HCT116 (cell line): ENCODE data around the gene RBP5. TPM values are rescaled to one million over a fixed set of nuclear protein-coding genes. Genes with fewer than 3 reads are reported as not detected.

ENCODE experiments used
- ATAC-seq: fragments of 200-7000 bp; cut with Tn5 transposase; 2 replicates; pipeline ENCODE4 v1.9.1; 2020; ENCODE audit warnings: mild to moderate bottlenecking, moderate library complexity
- BruUV-seq: library from RNA; stranded (reverse); fragments of 400-500 nt; replicated peaks from 2 replicates; lab custom pipeline; 2021; lab: Mats Ljungman, UMichigan
- CTCF ChIA-PET: fragments of 300-600 bp; sonication (Branson Sonifier 250); formaldehyde crosslinking; loops from one replicate; lab custom pipeline; 2021; ENCODE audit warnings: antibody characterized with exemption; lab: Charles Lee
- POLR2A ChIA-PET: fragments of 300-600, 350-600 bp; sonication (Branson Sonifier 250); formaldehyde crosslinking; loops from one replicate; lab custom pipeline; 2021; ENCODE audit warnings: antibody characterized with exemption; lab: Charles Lee
- RAD21 ChIA-PET, 2 experiments: fragments of 300-600 bp; sonication (Branson Sonifier 250); formaldehyde crosslinking; loops; one replicate each; lab custom pipeline; 2023; ENCODE audit warnings: low total read pairs in 2 of 2; ENCODE audit not compliant: uncharacterized antibody in 2 of 2, unreplicated experiment in 2 of 2, low non-redundant PET in 1 of 2; lab: Charles Lee
- DNase-seq: peaks from one replicate; pipeline ENCODE4 v3.0.0-alpha.2; 2010; ENCODE audit warnings: low read depth, low spot score
- H2AFZ ChIP-seq: fragments of 200-600 bp; shearing (Covaris generic), sonication (generic); 2 replicates; pipeline ENCODE4 v1.6.1; 2017; ENCODE audit warnings: low read depth, mixed run types, mixed read lengths, antibody characterized with exemption, low read length; ENCODE audit not compliant: poor library complexity, severe bottlenecking
- H3K27ac ChIP-seq: 2 replicates; pipeline ENCODE4 v1.5.1; 2012; ENCODE audit warnings: low read depth, low read length
- H3K27me3 ChIP-seq: fragments of 200-600 bp; sonication (generic); 2 replicates; pipeline ENCODE4 v1.6.1; 2016; ENCODE audit warnings: mixed run types, low read length, mixed read lengths; ENCODE audit not compliant: insufficient read depth
- H3K36me3 ChIP-seq, 2 experiments: fragments of 200-500 bp in 1 of 2; fragments of 200-600 bp in 1 of 2; sonication (Bioruptor generic) in 1 of 2; sonication (generic) in 1 of 2; 2 replicates each; pipeline versions ENCODE4 v1.5.1 to v1.6.1; 2014 to 2016; ENCODE audit warnings: low read length in 2 of 2, inconsistent platforms in 1 of 2, mixed read lengths in 1 of 2, mixed run types in 1 of 2; ENCODE audit not compliant: insufficient read depth in 2 of 2, control insufficient read depth in 1 of 2
- H3K4me1 ChIP-seq, 2 experiments: fragments of 200-600 bp in 1 of 2; sonication (generic) in 1 of 2; 2 replicates each; pipeline versions ENCODE4 v1.5.1 to v1.6.1; 2012 to 2017; ENCODE audit warnings: low read length in 2 of 2, inconsistent platforms in 1 of 2, mild to moderate bottlenecking in 1 of 2, mixed read lengths in 1 of 2, mixed run types in 1 of 2, moderate library complexity in 1 of 2; ENCODE audit not compliant: insufficient read depth in 2 of 2, control insufficient read depth in 1 of 2
- H3K4me2 ChIP-seq: fragments of 200-600 bp; sonication (generic); 2 replicates; pipeline ENCODE4 v1.6.1; 2017; ENCODE audit warnings: mixed run types, low read length, mixed read lengths
- H3K4me3 ChIP-seq, 2 experiments: fragments of 200-600 bp in 1 of 2; sonication (generic) in 1 of 2; replicated peaks in 1 of 2; 2 replicates each; pipeline ENCODE4 v1.5.1; 2011 to 2016; ENCODE audit warnings: low read length in 2 of 2, control low read depth in 1 of 2, low read depth in 1 of 2, mild to moderate bottlenecking in 1 of 2, mixed read lengths in 1 of 2, mixed run types in 1 of 2
- H3K79me2 ChIP-seq: fragments of 200-600 bp; sonication (generic); 2 replicates; pipeline ENCODE4 v1.6.1; 2017; ENCODE audit warnings: mild to moderate bottlenecking, mixed run types, low read length, moderate library complexity, mixed read lengths; ENCODE audit not compliant: insufficient read depth
- H3K9ac ChIP-seq: fragments of 200-600 bp; sonication (generic); 2 replicates; pipeline ENCODE4 v1.6.1; 2016; ENCODE audit warnings: low read length, mixed read lengths
- H3K9me2 ChIP-seq: fragments of 200-600 bp; sonication (generic), shearing (Covaris generic); 2 replicates; pipeline ENCODE4 v1.6.1; 2017; ENCODE audit warnings: mixed run types, mild to moderate bottlenecking, moderate library complexity; ENCODE audit not compliant: insufficient read depth
- H3K9me3 ChIP-seq, 2 experiments: fragments of 200-500 bp in 1 of 2; fragments of 200-600 bp in 1 of 2; sonication (Bioruptor generic) in 1 of 2; sonication (generic) in 1 of 2; 2 replicates each; pipeline ENCODE4 v1.6.1; 2014 to 2017; ENCODE audit warnings: low read length in 2 of 2, mixed read lengths in 2 of 2, inconsistent platforms in 1 of 2, low read depth in 1 of 2, mild to moderate bottlenecking in 1 of 2, mixed run types in 1 of 2, moderate library complexity in 1 of 2; ENCODE audit not compliant: control insufficient read depth in 1 of 2, insufficient read depth in 1 of 2
- H4K20me1 ChIP-seq: fragments of 200-600 bp; sonication (generic), shearing (Covaris generic); 2 replicates; pipeline ENCODE4 v1.6.1; 2017; ENCODE audit warnings: mixed run types, mild to moderate bottlenecking, moderate library complexity; ENCODE audit not compliant: insufficient read depth
- CBX3 ChIP-seq: IDR thresholded peaks from 2 replicates; pipeline ENCODE4 v1.6.1; 2012; ENCODE audit warnings: low read depth
- ELF1 ChIP-seq: IDR thresholded peaks from 2 replicates; pipeline ENCODE4 v1.6.1; 2012; ENCODE audit warnings: low read depth, borderline replicate concordance
- EZH2phosphoT487 ChIP-seq: fragments of 200-600 bp; IDR thresholded peaks from 2 replicates; pipeline ENCODE4 v1.6.1; 2018; ENCODE audit warnings: antibody characterized with exemption, borderline replicate concordance
- intact Hi-C: fragments of 100-400 bp; cut with micrococcal nuclease; formaldehyde crosslinking; loops from 2 replicates; pipeline ENCODE4 v1.10.0; 2022
- total RNA-seq: library from RNA; stranded (reverse); gene quantifications from one replicate; pipeline ENCODE4 v1.2.1, GENCODE V29; 2021; ENCODE audit not compliant: unreplicated experiment
- TF ChIP-seq, protein P1 (sequence below): IDR thresholded peaks from 2 replicates; pipeline ENCODE4 v1.6.1; 2012

Gene RBP5
- total RNA-seq, 1 experiment from 2014 or later, result 0.22 TPM

DNA sequence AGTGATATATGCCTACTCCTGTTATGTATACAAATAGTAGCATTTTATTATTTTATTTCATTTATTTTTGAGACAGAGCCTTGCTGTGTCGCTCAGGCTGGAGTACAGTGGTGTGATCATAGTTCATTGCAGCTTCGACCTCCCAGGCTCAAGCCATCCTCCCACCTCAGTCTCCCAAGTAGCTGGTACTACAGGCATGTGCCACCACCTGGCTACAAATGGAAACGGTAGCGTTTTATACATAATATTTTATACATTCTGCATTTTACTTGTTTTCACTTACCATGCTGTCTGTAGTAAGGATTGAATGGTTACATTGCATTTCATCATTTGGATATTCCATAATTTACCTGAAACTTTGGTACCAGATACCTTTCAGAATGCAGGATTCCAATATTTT is 50.5 kb downstream of the RBP5 start (continued):
- TF ChIP-seq ELF1, result no peak
- TF ChIP-seq, all 23 proteins: peak for 3

DNA sequence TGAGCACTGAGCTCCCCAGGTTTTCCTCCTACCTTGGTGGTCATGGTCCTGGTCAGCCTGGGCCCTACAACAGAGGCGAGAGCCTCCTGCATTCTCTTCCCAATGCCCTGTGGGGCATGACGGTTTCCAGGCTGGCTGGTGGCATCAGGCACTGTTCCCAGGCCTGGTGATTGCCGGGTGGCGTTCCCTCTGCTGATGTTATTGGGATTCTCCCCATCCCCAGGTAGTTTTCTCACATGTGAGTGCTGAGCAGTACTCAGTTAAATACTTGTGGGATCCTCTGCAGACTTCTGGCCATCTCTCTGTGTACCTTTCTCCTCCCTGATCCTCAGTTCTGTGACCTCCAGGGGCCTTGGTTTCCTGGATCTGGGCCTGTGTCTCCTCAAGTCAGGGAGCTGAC is 52.2 kb downstream of the RBP5 start:
- Histone ChIP-seq H4K20me1 (no peaks in the 10 kb centered on the region), H3K27me3 (no peaks in the 10 kb centered on the region), H3K4me2 (no peak overlapping the region), H3K79me2 (no peaks in the 10 kb centered on the region), H3K9me3 (no peaks in the 10 kb centered on the region), H3K9ac (no peak overlapping the region), H2AFZ (no peak overlapping the region), H3K9me2 (no peaks in the 10 kb centered on the region), H3K4me1 (peaks cover 2 to 7% of the 10 kb centered on the region in 2 experiments; a peak in 2 of 4 replicates), H3K36me3 (no peaks in the 10 kb centered on the region), H3K4me3 (no peak overlapping the region), H3K27ac (no peak overlapping the region)
- POLR2A ChIA-PET, result interaction anchor here (2.5 kb wide), 1 partner anchor 132 kb away, joined by 11 read pairs; the partner anchor contains the start of genes C12orf57 and RNU7-1
- CTCF ChIA-PET, result no interaction called here
- no peak for DNase-seq
- RAD21 ChIA-PET, result no interaction called here
- TF ChIP-seq EZH2phosphoT487, result no peak
- intact Hi-C loops, result no loop called here
- no peak for ATAC-seq
- no TSS peak for BruUV-seq

DNA sequence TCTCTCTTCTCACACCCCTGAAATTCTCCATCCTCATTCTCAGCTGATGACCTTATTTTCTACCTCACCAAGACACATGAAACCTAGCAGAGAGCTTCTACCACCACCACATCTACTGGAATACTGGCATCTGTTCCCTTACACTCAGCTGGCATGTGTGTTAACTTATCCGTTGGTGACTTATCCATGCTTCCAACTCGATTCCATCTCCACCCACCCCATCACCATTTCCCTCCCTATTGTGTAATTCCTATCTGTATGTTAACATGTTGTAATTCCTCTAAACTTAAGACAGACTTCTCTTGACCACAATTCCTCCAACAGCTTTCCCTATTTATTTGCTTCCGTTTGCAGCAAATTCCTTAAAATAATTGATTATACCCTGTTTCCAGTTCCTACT is 52.8 kb downstream of the RBP5 start:
- no peak overlapping the region for H3K4me3 ChIP-seq
- H4K20me1 ChIP-seq, result no peaks in the 10 kb centered on the region
- TF ChIP-seq CBX3, result no peak
- TF ChIP-seq, protein P1, sequence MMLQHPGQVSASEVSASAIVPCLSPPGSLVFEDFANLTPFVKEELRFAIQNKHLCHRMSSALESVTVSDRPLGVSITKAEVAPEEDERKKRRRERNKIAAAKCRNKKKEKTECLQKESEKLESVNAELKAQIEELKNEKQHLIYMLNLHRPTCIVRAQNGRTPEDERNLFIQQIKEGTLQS, result no peak
- TF ChIP-seq, all 23 proteins: peak for 0
- Histone ChIP-seq H3K9ac (no peak overlapping the region), H3K4me2 (no peak overlapping the region), H3K9me3 (no peaks in the 10 kb centered on the region), H3K36me3 (no peaks in the 10 kb centered on the region), H3K79me2 (no peaks in the 10 kb centered on the region), H3K27me3 (no peaks in the 10 kb centered on the region), H2AFZ (no peak overlapping the region), H3K4me1 (peaks cover 2 to 7% of the 10 kb centered on the region in 2 experiments; a peak in 2 of 4 replicates), H3K27ac (no peak overlapping the region), H3K9me2 (no peaks in the 10 kb centered on the region)
- ATAC-seq (no peak), DNase-seq (no peak)
- RAD21 ChIA-PET, result no interaction called here
- POLR2A ChIA-PET, result interaction anchor here (2.5 kb wide), 1 partner anchor 132 kb away, joined by 11 read pairs; the partner anchor contains the start of genes C12orf57 and RNU7-1
- no TSS peak for BruUV-seq
- CTCF ChIA-PET, result no interaction called here
- intact Hi-C loops, result no loop called here
